Measurements from ENCODE around the gene RGS7. TPM values are rescaled to one million over a fixed set of nuclear protein-coding genes. Genes with fewer than 3 reads are reported as not detected.

RGS7 gene
- total RNA-seq, 4 donors from 2014 or later: 0.47 TPM; not detected in 3

GRCh38 chr1:240967070-240967724 is 389.8 kb downstream of the RGS7 start:
- TF ChIP-seq CTCF (IDR thresholded peaks at IDR 0.05): no peak
- DNase-seq (ENCODE audit: low spot score) (no peak), ATAC-seq (ENCODE audit: low FRiP score) (no peak)

GRCh38 chr1:240965581-240966091 is 391.4 kb downstream of the RGS7 start:
- no peak for DNase-seq (ENCODE audit: low spot score)
- ATAC-seq (ENCODE audit: low FRiP score): no peak
- TF ChIP-seq CTCF (IDR thresholded peaks at IDR 0.05): no peak

GRCh38 chr1:240962086-240962485 is 394.9 kb downstream of the RGS7 start:
- TF ChIP-seq CTCF (IDR thresholded peaks at IDR 0.05): no peak
- ATAC-seq (ENCODE audit: low FRiP score): no peak
- no peak for DNase-seq (ENCODE audit: low spot score)

- ATAC-seq (ENCODE audit: low FRiP score) (no peak), DNase-seq (ENCODE audit: low spot score) (no peak)
- TF ChIP-seq CTCF (IDR thresholded peaks at IDR 0.05): no peak
Observed at GRCh38 chr1:240956424-240956823, 400.6 kb downstream of the RGS7 start.

GRCh38 chr1:240956020-240956419 is 401.0 kb downstream of the RGS7 start:
- DNase-seq (ENCODE audit: low spot score) (no peak), ATAC-seq (ENCODE audit: low FRiP score) (no peak)
- TF ChIP-seq CTCF (IDR thresholded peaks at IDR 0.05): no peak

- no peak for DNase-seq (ENCODE audit: low spot score)
- no peak for TF ChIP-seq CTCF (IDR thresholded peaks at IDR 0.05)
Observed at GRCh38 chr1:240947438-240948224, 409.4 kb downstream of the RGS7 start.

More at GRCh38 chr1:240947438-240948224, 409.4 kb downstream of the RGS7 start:
- ATAC-seq (ENCODE audit: low FRiP score): no peak
